ENCODE data around the gene ACOD1.
"Not testable (repeated sequence)": the region's sequence is repeated elsewhere in the genome, so short reads cannot be mapped to it uniquely, and the experiment has no call there.

Gene ACOD1

DNA sequence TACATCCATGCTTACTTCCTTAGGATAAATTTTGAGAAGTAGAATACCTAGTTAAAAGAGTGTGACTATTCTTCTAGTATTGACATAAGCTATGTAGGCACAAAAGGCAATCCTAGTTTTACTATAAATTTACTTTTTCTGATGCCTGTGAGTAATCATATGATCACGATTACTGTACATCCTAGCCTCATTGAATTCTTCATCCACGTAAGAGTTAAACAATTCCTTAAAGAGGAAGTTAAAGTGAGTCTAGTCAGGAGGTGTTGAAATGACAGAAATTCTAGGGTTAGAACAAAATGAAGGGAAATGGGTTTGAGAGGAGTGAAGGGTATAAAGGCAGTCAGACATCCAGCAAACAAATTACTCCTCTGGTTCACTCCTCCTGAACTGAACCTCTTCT, at the start of gene ACOD1:
Gene ACOD1 (plus strand): TSS at position 363 of the 400 bp plus-strand sequence. CDS start 48 bp downstream, outside the sequence.
- no peak for DNase-seq (ENCODE audit: low spot score)

DNA sequence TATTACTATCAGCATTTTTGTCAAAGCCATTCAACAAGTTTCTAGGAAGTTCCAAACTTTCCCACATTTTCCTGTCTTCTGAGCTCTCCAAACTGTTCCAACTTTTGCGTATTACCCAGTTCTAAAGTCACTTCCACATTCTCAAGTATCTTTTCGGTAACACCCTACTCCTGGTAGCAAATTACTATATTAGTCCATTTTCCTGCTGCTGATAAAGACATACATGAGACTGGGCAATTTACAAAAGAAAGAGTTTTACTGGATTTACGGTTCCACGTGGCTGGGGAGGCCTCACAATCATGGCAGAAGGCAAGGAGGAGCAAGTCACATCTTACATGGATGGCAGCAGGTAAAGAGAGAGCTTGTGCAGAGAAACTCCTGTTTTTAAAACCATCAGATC, 49.2 kb upstream of the ACOD1 start:
- not testable (repeated sequence) for DNase-seq (ENCODE audit: low spot score)

DNA sequence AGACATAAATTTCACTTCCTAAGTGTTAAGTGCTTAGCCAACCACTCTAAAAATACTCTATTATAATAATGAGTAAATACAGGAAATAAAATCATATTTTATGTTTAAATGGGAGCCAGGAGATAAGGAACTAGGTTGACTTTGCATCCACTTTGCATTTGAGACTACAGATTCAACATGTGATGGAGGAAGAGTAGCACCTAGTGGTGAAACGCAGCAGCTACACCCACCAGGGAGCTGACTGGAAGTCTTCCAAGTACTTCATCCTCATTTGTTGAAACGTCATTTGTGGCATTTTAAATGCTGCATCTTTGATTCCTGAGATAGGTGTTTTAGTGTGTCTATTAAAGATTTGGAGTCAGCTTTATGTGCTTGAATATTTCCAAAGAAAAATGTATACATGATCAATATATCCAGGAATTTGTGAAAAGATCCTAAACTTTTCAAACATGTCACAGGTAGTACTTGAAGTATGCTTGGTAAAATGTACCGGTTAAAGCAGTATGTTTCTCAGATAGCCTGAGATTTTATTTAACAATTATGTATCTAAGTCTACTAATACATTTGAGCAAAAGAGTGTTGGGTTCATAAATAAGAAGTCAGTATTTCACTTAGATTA, 44.7 kb upstream of the ACOD1 start:
- peak; percentile 74 for DNase-seq (ENCODE audit: low spot score)

DNA sequence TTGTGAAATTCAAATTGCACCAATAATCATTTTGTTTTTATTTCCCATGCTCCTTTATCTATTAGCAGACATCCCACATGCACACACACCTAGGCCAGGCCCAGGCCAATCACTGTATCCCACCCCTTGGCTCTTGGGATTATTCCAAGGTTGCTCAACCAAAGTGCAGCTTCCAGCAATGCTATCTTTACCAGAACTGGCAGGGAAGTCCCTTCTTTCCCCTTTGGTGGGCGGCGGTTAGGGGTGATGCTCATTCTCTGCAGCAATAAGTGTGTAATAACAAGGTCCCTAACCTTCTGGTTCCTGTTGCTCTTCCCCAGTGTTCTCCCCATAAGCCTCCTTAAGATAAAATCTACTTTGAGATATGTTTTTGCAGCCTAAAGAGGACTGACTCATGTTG, 43.8 kb upstream of the ACOD1 start:
- no peak for DNase-seq (ENCODE audit: low spot score)

DNA sequence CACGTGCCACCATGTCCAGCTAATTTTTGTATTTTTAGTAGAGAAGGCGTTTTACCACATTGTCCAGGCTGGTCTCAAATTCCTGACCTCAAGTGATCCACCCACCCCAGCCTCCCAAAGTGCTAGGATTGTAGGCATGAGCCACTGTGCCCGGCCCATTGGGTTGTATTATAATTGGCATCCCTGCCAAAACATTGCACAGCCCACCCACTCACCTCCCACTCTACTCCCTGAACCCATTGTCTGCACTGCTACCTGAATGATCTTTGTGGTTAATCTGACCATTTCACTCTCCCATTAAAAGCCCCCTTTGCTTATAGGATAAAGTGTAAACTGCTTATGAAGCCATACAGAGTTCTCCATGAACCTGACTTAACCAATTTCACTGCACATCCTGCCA, 35.8 kb upstream of the ACOD1 start:
- no peak for DNase-seq (ENCODE audit: low spot score)

DNA sequence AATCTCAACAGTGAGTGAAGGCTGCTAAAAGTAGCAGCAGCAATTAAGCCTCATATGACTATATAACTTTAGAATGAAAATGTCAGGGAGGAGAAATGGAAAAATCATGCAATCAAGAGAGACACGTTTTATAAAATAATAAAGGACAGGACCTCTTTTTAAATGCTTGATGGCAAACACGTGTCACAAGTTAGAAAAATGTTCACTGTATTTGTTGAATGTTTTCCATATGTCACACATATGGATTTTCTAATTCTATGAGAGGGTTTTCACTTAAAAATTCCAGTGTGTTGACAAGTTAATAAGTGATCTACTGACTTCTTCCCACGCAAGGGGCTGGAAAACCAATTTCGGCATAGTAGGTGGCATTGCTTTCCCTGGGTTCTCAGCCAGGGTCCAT, 34.4 kb upstream of the ACOD1 start:
- DNase-seq (ENCODE audit: low spot score), result no peak

DNA sequence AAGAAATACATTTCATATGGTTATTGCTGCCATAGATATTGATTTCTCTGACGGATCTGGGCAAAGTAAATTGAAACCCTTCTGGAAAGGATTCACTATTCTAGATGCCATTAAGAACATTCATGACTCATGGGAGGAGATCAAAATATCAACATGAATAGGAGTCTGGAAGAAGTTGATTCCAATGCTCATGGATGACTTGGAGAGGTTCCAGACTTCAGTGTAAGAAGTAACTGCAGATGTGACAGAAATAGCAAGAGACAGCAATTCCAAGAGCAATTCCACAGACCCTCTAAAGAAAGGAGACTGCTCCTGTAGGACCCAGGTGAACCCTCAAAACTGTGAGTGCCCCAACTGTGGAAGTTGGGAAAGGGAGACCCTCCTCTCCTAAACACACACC, 31.2 kb upstream of the ACOD1 start:
- DNase-seq (ENCODE audit: low spot score), result no peak

DNA sequence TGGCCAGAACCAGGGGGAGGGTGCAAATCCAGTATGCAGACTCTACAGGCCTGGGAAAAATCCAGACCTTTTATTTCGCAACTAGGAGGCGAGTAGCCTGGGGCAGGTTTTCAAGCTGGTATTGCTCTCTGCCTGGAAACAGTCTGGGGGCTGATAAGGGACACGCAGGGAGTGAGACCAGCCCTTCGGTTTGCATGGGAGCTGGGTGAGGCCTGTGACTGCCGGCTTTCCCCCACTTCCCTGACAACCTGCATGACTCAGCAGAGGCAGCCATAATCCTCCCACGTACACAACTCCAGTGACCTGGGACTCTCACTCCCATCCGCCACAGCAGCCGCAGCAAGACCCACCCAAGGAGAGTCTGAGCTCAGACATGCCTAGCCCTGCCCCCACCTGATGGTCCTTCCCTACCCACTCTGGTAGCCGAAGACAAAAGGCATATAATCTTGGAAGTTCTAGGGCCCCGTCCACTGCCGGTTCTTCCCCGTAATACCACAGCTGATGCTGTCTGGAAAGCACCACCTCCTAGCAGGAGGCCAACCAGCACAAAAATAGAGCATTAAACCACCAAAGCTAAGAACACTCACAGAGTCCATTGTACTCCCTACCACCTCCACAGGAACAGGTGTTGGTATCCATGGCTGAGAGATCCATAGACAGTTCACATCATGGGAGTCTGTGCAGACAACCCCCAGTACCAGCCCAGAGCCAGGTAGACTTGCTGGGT, 30.4 kb upstream of the ACOD1 start:
- DNase-seq (ENCODE audit: low spot score), result not testable (repeated sequence)

DNA sequence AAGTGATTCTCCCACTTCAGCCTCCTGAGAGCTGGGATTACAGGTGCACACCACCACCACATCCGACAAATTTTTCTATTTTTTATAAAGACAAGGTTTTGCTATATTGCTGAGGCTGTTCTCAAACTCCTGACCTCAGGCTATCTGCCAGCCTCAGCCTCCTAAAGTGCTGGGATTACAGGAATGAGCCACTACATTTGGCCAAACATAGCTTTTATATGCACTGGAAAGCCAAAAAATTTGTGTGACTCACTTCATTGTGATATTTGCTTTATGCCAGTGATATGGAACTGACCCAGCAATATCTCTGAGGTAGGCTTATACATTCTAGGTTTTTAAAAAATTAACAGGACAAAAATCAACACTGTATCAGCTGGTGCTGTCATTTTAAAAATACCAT, 26.8 kb upstream of the ACOD1 start:
- no peak for DNase-seq (ENCODE audit: low spot score)

DNA sequence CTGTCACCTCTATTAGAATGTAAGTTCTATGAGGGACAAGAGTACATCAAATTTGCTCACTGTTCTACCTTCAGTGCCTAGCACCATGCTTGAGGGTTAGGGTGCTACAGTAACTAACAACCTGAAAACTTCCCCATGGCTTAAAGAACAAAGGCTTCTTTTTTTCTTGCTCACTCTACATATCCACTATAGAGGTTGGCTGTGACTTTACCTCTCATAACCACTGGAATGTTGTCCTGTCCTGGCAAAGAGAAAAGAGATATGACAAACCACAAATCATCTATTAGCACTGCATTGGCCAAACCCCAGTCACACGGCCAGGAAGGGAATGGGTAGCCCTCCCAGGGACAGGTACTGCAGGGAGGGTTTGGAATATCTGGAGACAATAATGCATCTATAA, 23.2 kb upstream of the ACOD1 start:
- no peak for DNase-seq (ENCODE audit: low spot score)

DNA sequence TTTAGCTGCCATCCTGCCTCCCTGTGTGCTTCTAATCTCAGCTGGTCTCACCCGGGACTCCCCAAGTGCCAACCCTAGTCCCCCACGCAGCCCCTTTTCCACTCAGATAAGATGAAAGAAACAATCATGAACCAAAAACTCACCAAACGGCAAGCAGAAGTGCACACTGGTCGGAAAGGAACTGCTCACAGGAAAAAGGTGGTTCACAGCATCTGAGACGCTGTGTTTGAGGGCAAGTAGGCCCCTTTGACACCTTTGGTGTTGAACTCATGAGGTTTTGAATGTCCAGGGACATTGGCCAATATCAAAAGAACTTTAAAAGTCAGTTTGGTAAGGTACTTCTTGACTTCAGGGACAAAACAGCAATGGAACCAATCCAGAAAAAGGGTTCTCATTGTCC, 20.4 kb upstream of the ACOD1 start:
- no peak for DNase-seq (ENCODE audit: low spot score)

DNA sequence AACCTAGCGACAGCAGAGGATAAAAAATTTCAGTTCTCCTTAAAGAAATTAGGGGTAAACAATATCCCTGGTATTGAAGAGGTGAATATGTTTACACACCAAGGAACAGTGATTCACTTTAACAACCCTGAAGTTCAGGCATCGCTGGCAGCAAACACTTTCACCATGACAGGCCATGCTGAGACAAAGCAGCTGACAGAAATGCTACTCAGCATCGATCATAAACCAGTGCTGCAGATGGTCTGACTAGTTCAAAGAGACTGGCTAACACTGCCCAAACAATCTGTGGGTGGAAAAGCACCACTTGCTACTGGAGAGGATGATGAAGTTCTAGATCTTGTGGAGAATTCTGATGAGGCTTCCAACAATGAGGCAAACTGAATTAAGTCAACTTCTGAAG, 19.9 kb upstream of the ACOD1 start:
- no peak for DNase-seq (ENCODE audit: low spot score)

DNA sequence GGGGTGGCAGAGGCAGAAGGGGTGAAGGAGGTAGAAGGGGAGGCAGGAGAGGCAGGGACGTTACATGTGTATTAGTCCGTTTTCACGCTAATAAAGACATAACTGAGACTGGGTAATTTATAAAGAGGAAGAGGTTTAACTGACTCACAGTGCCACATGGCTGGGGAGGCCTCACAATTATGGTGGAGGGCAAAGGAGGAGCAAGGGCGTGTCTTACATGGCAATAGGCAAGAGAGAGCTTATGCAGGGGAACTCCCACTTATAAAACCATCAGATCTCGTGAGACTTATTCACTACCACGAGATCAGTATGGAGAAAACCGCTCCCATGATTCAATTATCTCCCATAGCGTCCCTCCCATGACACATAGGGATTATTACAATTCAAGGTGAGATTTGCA, 19.0 kb upstream of the ACOD1 start:
- DNase-seq (ENCODE audit: low spot score), result no peak

DNA sequence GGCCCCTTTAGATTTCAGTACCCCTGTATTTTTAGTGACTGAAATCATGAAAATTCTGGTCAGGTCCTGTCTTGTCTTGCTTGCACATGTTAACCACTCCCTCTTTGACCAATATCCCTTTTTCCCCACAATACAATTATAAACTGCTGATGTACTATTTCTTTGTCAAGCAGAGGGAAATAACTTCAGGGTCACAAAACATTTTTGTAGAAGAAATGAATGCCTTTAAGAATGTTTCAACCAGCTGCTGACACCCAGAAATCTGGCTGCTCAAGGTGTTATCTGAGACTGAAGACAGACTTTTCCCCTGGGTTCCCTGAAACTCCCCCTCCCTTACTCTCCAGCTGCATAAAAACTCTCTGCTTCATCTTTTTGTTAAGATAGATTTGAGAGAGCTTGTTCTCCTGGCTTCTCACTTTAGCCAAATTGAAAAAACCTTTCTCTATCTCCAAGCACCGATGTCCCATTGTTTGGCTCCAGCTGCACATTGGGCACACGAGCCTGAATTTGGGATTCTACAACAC, 18.4 kb upstream of the ACOD1 start:
- no peak for DNase-seq (ENCODE audit: low spot score)

DNA sequence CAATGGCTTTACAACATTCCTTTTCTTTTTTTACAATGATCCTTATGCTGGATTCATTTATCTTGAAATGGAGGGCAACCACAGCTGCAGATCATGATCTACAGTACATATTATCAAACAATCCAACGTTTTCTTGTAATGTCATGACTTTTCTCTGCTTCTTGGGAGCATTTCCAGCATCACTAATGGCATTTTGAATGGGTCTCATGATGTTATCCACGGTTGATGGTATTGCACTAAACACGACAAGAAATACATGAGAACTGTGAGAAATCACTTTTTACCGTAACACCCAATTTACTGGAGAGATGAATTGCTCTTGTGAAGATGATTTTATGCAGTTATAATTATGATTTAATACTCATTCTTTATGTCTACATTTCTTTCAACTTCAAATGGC, 16.2 kb upstream of the ACOD1 start:
- DNase-seq (ENCODE audit: low spot score), result no peak

DNA sequence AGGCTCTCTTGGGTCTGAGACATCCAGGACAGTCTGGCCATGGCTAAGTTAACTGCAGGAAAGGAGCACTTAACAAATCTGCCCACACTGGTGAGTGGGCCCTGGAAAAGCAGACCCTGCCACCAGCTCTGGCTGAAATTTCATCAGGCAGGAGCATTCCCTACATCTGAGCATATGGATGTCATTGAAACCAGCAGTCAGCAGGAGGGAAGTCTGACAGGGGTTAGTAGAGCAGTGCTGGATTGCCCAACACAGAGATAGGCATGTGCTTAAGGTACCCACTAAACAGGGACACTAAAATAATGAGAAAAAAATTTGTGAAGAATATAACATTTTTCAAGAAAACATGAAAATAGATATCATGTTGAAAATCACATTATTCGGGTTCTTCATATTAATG, 13.6 kb upstream of the ACOD1 start:
- no peak for DNase-seq (ENCODE audit: low spot score)

DNA sequence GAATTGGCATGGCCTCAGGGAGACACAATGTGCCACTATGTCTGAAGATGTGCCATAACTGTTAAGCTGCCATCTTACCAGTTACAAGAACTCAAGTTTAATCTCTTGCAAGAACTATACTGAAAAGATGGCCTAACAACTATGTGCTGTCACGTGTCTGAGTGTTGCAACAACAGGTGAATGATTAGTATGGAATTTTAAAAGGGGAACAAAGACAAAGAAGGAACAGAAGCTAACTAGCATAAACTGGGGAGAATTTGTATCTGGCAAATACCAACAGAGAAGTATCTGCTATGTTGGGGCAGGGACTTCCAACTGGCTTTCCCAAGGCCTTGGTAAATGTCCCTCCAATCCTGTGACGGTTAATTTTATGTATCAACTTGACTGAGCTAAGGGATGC, 11.5 kb upstream of the ACOD1 start:
- DNase-seq (ENCODE audit: low spot score), result no peak

DNA sequence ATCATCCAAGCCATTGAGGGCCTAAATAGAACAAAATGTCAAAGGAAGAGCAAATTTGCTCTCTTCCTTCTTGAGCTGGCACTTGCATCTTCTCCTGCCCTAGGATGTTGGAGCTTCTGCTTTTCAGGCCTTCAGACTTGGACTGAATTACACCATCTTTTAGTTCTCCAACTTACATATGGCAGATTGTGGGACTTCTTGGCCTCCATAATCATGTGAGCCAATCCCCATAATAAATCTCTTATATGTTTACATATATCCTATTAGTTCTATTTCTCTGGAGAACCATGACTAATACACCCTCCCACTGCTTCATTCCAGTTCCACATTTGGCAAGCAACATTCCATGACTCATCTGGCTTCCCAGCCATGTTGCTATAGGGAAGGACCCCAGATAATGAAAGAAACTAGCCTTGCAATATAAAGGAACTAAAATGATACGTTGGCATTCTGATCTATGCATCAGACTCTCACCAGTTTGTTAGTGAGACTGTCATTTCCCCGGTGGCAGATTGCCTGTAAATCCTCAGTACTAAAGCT, 11.0 kb upstream of the ACOD1 start:
- DNase-seq (ENCODE audit: low spot score), result no peak

DNA sequence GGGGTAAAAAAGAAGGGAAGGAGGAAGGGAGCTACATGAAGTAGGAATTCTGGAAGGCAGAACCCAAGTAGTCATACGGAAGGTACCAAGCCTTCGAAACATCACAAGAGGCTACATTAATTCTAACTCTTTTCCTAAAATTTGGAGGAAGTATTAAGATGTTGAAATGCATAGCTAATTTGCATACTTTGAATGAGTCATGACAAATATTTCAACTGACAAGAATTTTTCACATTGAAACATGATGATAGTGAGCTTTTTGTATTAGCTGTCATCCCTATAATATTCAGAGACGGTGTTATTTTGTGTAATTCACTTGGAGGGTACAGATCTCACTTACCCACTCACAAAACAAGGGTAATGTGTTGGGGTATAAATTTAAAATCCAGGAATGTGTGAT, 9.1 kb upstream of the ACOD1 start:
- no peak for DNase-seq (ENCODE audit: low spot score)

DNA sequence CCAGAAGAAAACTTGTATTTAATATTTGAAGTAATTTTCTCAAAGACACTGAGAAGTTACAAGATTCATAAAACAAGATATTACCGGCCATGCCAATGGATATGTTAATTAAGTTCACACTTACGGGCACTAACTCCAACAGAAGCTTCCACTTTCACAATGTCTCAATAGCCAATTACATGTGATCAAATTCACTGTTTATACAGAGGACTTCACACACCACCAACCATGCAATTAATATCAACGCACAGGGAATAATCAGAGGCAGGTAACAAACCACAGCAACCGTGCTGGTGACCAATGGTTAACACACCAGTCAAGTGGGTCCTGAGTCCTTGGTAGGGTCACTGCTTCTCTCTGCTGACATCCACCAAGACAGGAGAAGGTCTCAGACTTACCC, 5.9 kb upstream of the ACOD1 start:
- no peak for DNase-seq (ENCODE audit: low spot score)

DNA sequence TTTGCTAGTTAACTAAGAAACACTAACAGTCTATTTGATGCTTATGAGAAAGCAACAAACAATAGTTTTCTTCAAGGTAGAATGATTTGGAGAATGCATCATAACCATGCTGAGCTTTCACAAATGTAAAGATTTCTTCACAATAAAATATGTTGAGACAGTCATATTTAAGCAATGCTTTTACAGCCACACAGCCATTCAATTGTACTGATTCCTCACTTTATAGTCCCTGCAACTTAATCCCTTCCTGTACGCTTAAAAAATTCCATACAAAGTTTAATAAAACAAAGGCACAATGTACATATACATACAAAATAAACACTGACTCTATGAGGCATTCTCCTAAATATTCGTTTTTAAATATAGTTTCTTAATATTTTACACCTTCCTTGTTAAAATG, 4.7 kb upstream of the ACOD1 start:
- no peak for DNase-seq (ENCODE audit: low spot score)

DNA sequence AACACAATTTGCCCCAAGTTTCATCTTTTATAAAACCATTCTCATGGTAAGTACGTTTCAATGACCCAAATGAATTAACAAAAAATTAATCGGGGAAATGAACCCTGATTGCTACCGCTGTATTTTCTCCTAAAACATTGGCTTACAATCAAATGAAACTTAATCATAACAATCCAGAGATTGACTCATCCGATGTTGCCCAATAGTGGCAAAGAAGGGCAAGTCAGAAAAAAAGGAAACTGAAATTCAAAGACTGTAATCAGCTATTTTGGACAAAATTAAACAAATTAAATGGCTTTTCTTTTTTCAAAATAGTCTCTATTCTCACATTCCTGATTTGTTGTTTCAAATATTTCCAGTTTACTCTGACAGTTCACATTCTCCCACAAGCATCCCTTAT, 3.9 kb upstream of the ACOD1 start:
- no peak for DNase-seq (ENCODE audit: low spot score)

DNA sequence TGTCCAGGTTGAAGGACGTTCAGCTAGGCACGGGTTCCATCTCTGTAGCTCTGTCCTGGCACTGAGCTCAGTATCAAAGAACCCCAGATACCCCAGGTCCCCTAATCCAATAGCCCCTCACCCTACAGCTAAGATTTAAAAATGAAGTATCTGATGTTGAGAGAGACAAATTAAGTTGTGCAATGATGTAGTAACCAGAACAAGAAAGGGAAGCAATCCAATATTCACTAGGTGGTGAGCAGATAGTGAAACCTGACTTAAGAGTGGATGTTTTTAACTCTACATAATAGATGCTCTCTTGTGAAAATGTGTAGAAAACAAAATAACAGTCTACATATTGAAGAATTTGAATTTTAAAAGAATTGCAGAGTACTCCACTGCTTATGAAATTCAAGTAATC, 1.8 kb downstream of the ACOD1 start:
- no peak for DNase-seq (ENCODE audit: low spot score)

DNA sequence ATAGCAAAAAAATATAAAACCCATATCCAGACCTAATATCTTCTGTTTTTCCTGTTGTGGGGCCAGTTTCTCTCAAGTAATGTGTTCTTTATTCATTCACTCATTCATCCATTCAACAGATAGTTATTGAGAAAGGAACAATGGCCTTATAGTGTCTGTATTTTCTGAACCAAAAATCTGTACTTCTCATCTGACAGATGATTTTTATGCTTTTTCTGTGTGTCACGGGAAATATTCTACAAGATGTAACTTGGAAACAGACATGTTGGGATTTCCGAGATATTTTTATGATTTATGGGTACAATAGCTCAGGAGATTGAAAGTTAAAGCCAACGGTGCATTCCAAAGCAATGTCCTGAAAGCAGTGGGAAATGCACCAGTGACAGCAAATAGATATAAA, 5.7 kb downstream of the ACOD1 start:
- no peak for DNase-seq (ENCODE audit: low spot score)

All from activated CD4-positive, alpha-beta T cell treated with anti-CD3 and anti-CD28 coated beads, Interleukin-2, Interleukin-4, amounts not matched to agents 100 ng/mL and 50 ng/mL, durations not matched to agents 16 hours and 8 hours (primary cell).